Mesenchymal stem cell (in vitro differentiated cells and primary cell): ENCODE measurements around the gene SNUPN.
"Not testable (repeated sequence)": the region's sequence is repeated elsewhere in the genome, so short reads cannot be mapped to it uniquely, and the experiment has no call there.

Experiments used
- DNase-seq: peaks from one replicate; pipeline ENCODE4 v3.0.0-alpha.2; 2013
- H2AFZ ChIP-seq: one replicate; pipeline ENCODE4 v1.6.1; 2013; ENCODE audit warnings: low read depth, mild to moderate bottlenecking, control low read depth, inconsistent platforms, low read length, moderate library complexity
- H2AK5ac ChIP-seq: 2 replicates; pipeline ENCODE4 v1.6.1; 2013; ENCODE audit warnings: low read length, moderate library complexity, mild to moderate bottlenecking, inconsistent platforms; ENCODE audit not compliant: severe bottlenecking
- H2BK120ac ChIP-seq: one replicate; pipeline ENCODE4 v1.6.1; 2013; ENCODE audit warnings: low read depth, mild to moderate bottlenecking, inconsistent platforms, low read length, moderate library complexity
- H2BK12ac ChIP-seq, 2 experiments: one replicate each; pipeline ENCODE4 v1.6.1; 2013; ENCODE audit warnings: inconsistent platforms in 2 of 2, low read length in 2 of 2, mild to moderate bottlenecking in 2 of 2, moderate library complexity in 2 of 2, control low read depth in 1 of 2
- H2BK15ac ChIP-seq: one replicate; pipeline ENCODE4 v1.6.1; 2013; ENCODE audit warnings: mild to moderate bottlenecking, low read depth, inconsistent platforms; ENCODE audit not compliant: poor library complexity, severe bottlenecking
- H2BK5ac ChIP-seq: 2 replicates; pipeline ENCODE4 v1.6.1; 2013; ENCODE audit warnings: low read depth, mild to moderate bottlenecking, low read length, control low read depth, inconsistent platforms; ENCODE audit not compliant: poor library complexity, severe bottlenecking
- H3K14ac ChIP-seq, 2 experiments: one replicate each; pipeline ENCODE4 v1.6.1; 2013; ENCODE audit warnings: inconsistent platforms in 2 of 2, low read length in 2 of 2, control low read depth in 1 of 2, mild to moderate bottlenecking in 1 of 2, moderate library complexity in 1 of 2
- H3K18ac ChIP-seq, 2 experiments: one replicate each; pipeline ENCODE4 v1.6.1; 2013; ENCODE audit warnings: inconsistent platforms in 2 of 2, low read length in 2 of 2, control low read depth in 1 of 2, low read depth in 1 of 2, mild to moderate bottlenecking in 1 of 2
- H3K23ac ChIP-seq, 2 experiments: one replicate each; pipeline ENCODE4 v1.6.1; 2013; ENCODE audit warnings: inconsistent platforms in 2 of 2, low read length in 2 of 2, mild to moderate bottlenecking in 2 of 2, moderate library complexity in 2 of 2, control low read depth in 1 of 2
- H3K27ac ChIP-seq: 2 replicates; pipeline ENCODE4 v1.5.1; 2013; ENCODE audit warnings: mild to moderate bottlenecking, moderate library complexity, low read length, control low read depth, inconsistent platforms; ENCODE audit not compliant: poor library complexity, severe bottlenecking
- H3K27me3 ChIP-seq, 2 experiments: 2 replicates each; pipeline versions ENCODE4 v1.6.1 to v1.7.0; 2013; ENCODE audit warnings: low read length in 2 of 2, mild to moderate bottlenecking in 2 of 2, moderate library complexity in 2 of 2, control low read depth in 1 of 2, inconsistent platforms in 1 of 2; ENCODE audit not compliant: control insufficient read depth in 1 of 2, insufficient read depth in 1 of 2
- H3K36me3 ChIP-seq, 2 experiments: 2 replicates each; pipeline versions ENCODE4 v1.6.1 to v1.7.0; 2013; ENCODE audit warnings: low read length in 2 of 2, control low read depth in 1 of 2, inconsistent platforms in 1 of 2, low read depth in 1 of 2, mild to moderate bottlenecking in 1 of 2; ENCODE audit not compliant: insufficient read depth in 2 of 2, control insufficient read depth in 1 of 2
- H3K4ac ChIP-seq, 2 experiments: one replicate each; pipeline ENCODE4 v1.6.1; 2013; ENCODE audit warnings: inconsistent platforms in 2 of 2, low read length in 2 of 2, mild to moderate bottlenecking in 2 of 2, moderate library complexity in 2 of 2, control low read depth in 1 of 2, low read depth in 1 of 2
- H3K4me1 ChIP-seq: 2 replicates; pipeline ENCODE4 v1.6.1; 2013; ENCODE audit warnings: low read depth, low read length, control low read depth; ENCODE audit not compliant: control insufficient read depth, insufficient read depth
- H3K4me2 ChIP-seq: 2 replicates; pipeline ENCODE4 v1.6.1; 2013; ENCODE audit warnings: low read length, mild to moderate bottlenecking, inconsistent platforms; ENCODE audit not compliant: poor library complexity, severe bottlenecking
- H3K4me3 ChIP-seq, 2 experiments: 2 replicates each; pipeline versions ENCODE4 v1.5.1 to v1.7.0; 2013; ENCODE audit warnings: low read length in 2 of 2, mild to moderate bottlenecking in 2 of 2, control low read depth in 1 of 2, low read depth in 1 of 2; ENCODE audit not compliant: insufficient read depth in 1 of 2
- H3K79me1 ChIP-seq: replicated peaks from 2 replicates; pipeline ENCODE4 v1.6.1; 2013; ENCODE audit warnings: mild to moderate bottlenecking, control low read depth, low read length, inconsistent platforms; ENCODE audit not compliant: poor library complexity, severe bottlenecking
- H3K9ac ChIP-seq: 2 replicates; pipeline ENCODE4 v1.7.0; 2013; ENCODE audit warnings: mild to moderate bottlenecking, low read length, moderate library complexity
- H3K9me3 ChIP-seq: 2 replicates; pipeline ENCODE4 v1.7.0; 2013; ENCODE audit warnings: mild to moderate bottlenecking, low read length; ENCODE audit not compliant: control insufficient read depth
- H4K8ac ChIP-seq: one replicate; pipeline ENCODE4 v1.6.1; 2013; ENCODE audit warnings: inconsistent platforms, mild to moderate bottlenecking, low read length, moderate library complexity
- H4K91ac ChIP-seq: one replicate; pipeline ENCODE4 v1.6.1; 2013; ENCODE audit warnings: mild to moderate bottlenecking, low read length, inconsistent platforms
- WGBS: methylation state at CpG from one replicate; pipeline ENCODE4 v1.1.7; 2013; ENCODE audit warnings: mixed read lengths; 5-methylcytosine and 5-hydroxymethylcytosine counted together

Gene SNUPN

DNA sequence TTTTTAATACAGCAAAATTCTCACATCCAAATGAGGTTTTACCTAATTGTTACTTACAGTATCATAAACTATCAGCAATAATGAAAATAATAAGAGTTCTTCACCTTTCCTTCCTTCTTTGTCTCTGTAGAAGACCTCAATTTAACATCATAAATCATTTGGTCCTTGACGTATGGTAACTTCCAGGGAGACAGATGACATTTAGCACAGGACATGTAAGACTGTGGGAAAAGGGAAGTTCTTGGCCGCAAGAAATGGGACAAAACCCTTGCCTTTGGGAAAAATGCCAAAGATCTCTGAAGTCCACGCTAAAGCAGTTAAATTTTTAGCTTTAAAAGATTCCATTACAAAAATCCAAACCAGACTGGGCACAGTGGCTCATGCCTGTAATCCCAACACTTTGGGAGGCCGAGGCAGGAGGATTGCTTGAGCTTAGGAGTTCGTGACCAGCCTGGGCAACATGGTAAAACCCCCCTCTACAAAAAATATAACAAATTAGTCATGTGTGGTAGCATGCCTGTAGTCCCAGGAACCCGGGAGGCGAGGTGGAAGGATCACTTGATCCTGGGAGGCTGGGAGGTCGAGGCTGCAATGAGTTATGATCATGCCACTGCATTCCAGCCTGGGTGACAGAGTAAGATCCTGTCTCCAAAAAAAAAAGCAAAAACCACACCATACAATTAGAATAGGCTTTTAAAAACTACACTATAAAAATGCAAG, 55.2 kb downstream of the SNUPN start:
- H3K18ac ChIP-seq, result no peak overlapping the region
- H3K4me2 ChIP-seq, result no peak overlapping the region
- H4K91ac ChIP-seq, result no peak overlapping the region
- H3K9me3 ChIP-seq, result no peaks in the 10 kb centered on the region
- peak; percentile 24 for DNase-seq
- no peak overlapping the region for H2BK12ac ChIP-seq
- no peak overlapping the region for H2AFZ ChIP-seq
- no peak overlapping the region for H2AK5ac ChIP-seq
- H4K8ac ChIP-seq, result no peak overlapping the region
- peaks cover 2% of the 10 kb centered on the region for H3K4me1 ChIP-seq
- H3K23ac ChIP-seq, result no peak overlapping the region
- H2BK5ac ChIP-seq, result no peak overlapping the region
- no peaks in the 10 kb centered on the region for H3K79me1 ChIP-seq
- H3K9ac ChIP-seq, result no peak overlapping the region
- H3K4me3 ChIP-seq, result no peak overlapping the region
- H3K14ac ChIP-seq, result no peak overlapping the region
- 86% methylated on average over 6 of the region's 8 CpGs for WGBS
- H3K27ac ChIP-seq, result no peak overlapping the region
- H3K4ac ChIP-seq, result no peak overlapping the region
- H2BK120ac ChIP-seq, result no peak overlapping the region
- no peaks in the 10 kb centered on the region for H3K27me3 ChIP-seq
- no peak overlapping the region for H2BK15ac ChIP-seq
- H3K36me3 ChIP-seq, result peaks cover 0 to 9% of the 10 kb centered on the region in 2 experiments

GRCh38 chr15:75565062-75565970, 60.2 kb downstream of the SNUPN start:
- Histone ChIP-seq H3K27ac (no peak overlapping the region), H3K4ac (no peak overlapping the region), H3K27me3 (no peaks in the 10 kb centered on the region), H3K9ac (no peak overlapping the region), H3K14ac (no peak overlapping the region), H2BK15ac (no peak overlapping the region), H4K91ac (no peak overlapping the region), H3K36me3 (peaks cover 0 to 5% of the 10 kb centered on the region in 2 experiments), H3K18ac (no peak overlapping the region), H3K4me1 (no peaks in the 10 kb centered on the region), H3K4me2 (no peak overlapping the region), H3K4me3 (no peak overlapping the region), H2BK5ac (no peak overlapping the region), H3K79me1 (no peaks in the 10 kb centered on the region), H2BK120ac (no peak overlapping the region), H3K23ac (no peak overlapping the region), H2AK5ac (no peak overlapping the region), H3K9me3 (no peaks in the 10 kb centered on the region), H2BK12ac (no peak overlapping the region), H2AFZ (no peak overlapping the region), H4K8ac (no peak overlapping the region)
- DNase-seq, result no peak
- no CpG with 5 or more reads among the region's 3 CpGs for WGBS

- Histone ChIP-seq H3K18ac (no peak overlapping the region), H3K4me3 (no peak overlapping the region), H4K8ac (no peak overlapping the region), H3K4me2 (no peak overlapping the region), H3K23ac (no peak overlapping the region), H3K9me3 (no peaks in the 10 kb centered on the region), H3K36me3 (peaks cover 3 to 5% of the 10 kb centered on the region in 2 experiments), H3K27ac (no peak overlapping the region), H2BK120ac (no peak overlapping the region), H3K79me1 (no peaks in the 10 kb centered on the region), H3K4me1 (no peaks in the 10 kb centered on the region), H3K9ac (no peak overlapping the region), H4K91ac (no peak overlapping the region), H3K27me3 (no peaks in the 10 kb centered on the region), H2AFZ (no peak overlapping the region), H2BK12ac (no peak overlapping the region), H3K4ac (no peak overlapping the region), H3K14ac (no peak overlapping the region), H2BK15ac (no peak overlapping the region), H2AK5ac (no peak overlapping the region), H2BK5ac (no peak overlapping the region)
- DNase-seq, result no peak
- WGBS, result 100% methylated on average over 2 of the region's 5 CpGs
Observed at GRCh38 chr15:75561888-75562287, 63.6 kb downstream of the SNUPN start.

DNA sequence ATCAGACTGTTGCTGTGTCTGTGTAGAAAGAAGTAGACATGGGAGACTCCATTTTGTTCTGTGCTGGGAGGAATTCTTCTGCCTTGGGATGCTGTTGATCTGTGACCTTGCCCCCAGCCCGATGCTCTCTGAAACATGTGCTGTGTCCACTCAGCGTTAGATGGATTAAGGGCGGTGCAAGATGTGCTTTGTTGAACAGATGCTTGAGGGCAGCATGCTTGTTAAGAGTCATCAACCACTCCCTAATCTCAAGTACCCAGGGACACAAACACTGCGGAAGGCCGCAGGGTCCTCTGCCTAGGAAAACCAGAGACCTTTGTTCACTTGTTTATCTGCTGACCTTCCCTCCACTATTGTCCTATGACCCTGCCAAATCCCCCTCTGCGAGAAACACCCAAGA, 66.2 kb downstream of the SNUPN start:
- not testable (repeated sequence) for H2BK120ac ChIP-seq, H3K18ac ChIP-seq, H2BK5ac ChIP-seq, H4K91ac ChIP-seq, H3K4ac ChIP-seq, H3K14ac ChIP-seq, H3K27me3 ChIP-seq, H3K23ac ChIP-seq, H2BK15ac ChIP-seq, H3K27ac ChIP-seq, H3K36me3 ChIP-seq, H3K4me3 ChIP-seq, H2BK12ac ChIP-seq, H4K8ac ChIP-seq, H3K4me1 ChIP-seq, H3K79me1 ChIP-seq, H2AK5ac ChIP-seq, H3K9me3 ChIP-seq, H2AFZ ChIP-seq, H3K9ac ChIP-seq, DNase-seq, H3K4me2 ChIP-seq
- 33% methylated on average over 1 of the region's 6 CpGs for WGBS
